ENCODE data around the gene CPAMD8. TPM values are rescaled to one million over a fixed set of nuclear protein-coding genes. Genes with fewer than 3 reads are reported as not detected.
"Not testable (repeated sequence)": the region's sequence is repeated elsewhere in the genome, so short reads cannot be mapped to it uniquely, and the experiment has no call there.

CPAMD8 gene
- total and polyA plus RNA-seq, 2 donors (not counting 1 experiment from before 2014, with no cell fraction given), result 1.1 to 2.7 TPM

DNA sequence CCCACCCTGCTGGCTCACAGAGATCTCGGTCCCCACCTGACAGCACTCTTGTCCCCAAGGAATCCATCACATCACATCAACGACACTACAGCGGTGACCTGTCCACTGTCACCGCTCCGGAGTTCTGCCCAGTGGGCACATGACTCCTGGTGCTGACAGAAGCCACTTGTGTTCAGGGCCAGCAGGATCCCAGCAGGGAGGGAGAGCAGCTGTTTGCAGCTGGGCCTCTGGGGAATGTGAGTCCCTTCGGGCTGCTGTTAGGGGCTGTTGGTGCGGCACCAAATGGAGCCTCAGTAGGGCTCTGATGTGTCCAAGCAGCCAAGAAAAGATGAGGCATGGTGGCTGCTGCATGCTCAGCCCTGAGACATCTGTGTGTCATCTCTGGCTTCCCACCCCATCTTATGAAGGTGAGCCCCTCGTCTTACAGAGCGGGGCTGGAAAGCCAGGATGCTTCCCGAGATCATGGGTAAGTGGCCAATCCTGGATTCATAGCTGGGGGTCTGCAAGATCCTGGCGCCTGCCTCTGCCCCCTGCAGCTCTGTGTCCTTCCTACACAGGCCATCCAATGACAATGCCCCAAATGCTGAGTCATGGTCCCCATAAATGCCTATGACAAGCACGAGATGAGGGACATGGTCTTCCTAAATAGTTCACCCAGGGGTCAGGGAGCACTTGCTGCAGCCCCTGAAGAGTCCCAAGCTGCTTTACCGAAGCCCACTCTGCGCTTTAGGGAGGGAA is 81.8 kb downstream of the CPAMD8 start:
- no peak for TF ChIP-seq EZH2 (IDR thresholded peaks at IDR 0.05; ENCODE audit: borderline replicate concordance, insufficient read depth, low read depth, low read length, poor library complexity, severe bottlenecking)
- TF ChIP-seq, protein P1, sequence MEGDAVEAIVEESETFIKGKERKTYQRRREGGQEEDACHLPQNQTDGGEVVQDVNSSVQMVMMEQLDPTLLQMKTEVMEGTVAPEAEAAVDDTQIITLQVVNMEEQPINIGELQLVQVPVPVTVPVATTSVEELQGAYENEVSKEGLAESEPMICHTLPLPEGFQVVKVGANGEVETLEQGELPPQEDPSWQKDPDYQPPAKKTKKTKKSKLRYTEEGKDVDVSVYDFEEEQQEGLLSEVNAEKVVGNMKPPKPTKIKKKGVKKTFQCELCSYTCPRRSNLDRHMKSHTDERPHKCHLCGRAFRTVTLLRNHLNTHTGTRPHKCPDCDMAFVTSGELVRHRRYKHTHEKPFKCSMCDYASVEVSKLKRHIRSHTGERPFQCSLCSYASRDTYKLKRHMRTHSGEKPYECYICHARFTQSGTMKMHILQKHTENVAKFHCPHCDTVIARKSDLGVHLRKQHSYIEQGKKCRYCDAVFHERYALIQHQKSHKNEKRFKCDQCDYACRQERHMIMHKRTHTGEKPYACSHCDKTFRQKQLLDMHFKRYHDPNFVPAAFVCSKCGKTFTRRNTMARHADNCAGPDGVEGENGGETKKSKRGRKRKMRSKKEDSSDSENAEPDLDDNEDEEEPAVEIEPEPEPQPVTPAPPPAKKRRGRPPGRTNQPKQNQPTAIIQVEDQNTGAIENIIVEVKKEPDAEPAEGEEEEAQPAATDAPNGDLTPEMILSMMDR (IDR thresholded peaks at IDR 0.05), result no peak
- Mint-ChIP-seq H3K4me1 (no peaks in the 10 kb centered on the region), H3K4me3 (no peak overlapping the region), H3K27me3 (peaks cover 4% of the 10 kb centered on the region), H3K9me3 (ENCODE audit: insufficient read depth) (no peaks in the 10 kb centered on the region), H3K27ac (no peak overlapping the region)
- CTCF ChIA-PET, result interaction anchor here (0.6 kb wide), 1 partner anchor 231 kb away, joined by 5 read pairs; no protein-coding TSS in a partner anchor
- DNase-seq (no peak), ATAC-seq (ENCODE audit: low read depth) (no peak)
- Histone ChIP-seq H3K4me3 (ENCODE audit: control extremely low read depth in 1 of 5, extremely low read depth in 1 of 5, insufficient read depth in 1 of 5, low read depth in 2 of 5, low read length in 4 of 5) (no peak overlapping the region), H3K79me2 (ENCODE audit: control insufficient read depth, insufficient read depth, low read length) (no peaks in the 10 kb centered on the region), H3K36me3 (replicated peaks in 1 of 2; ENCODE audit: control extremely low read depth in 1 of 2, control insufficient read depth in 1 of 2, extremely low read depth in 1 of 2, insufficient read depth in 2 of 2, low read length in 1 of 2) (no peaks in the 10 kb centered on the region), H4K20me1 (ENCODE audit: control insufficient read depth, insufficient read depth, low read length, poor library complexity, severe bottlenecking) (no peaks in the 10 kb centered on the region), H3K9me3 (ENCODE audit: control extremely low read depth in 1 of 3, control insufficient read depth in 2 of 3, insufficient read depth in 1 of 3, low read length in 2 of 3) (peaks cover 0 to 3% (median 0%) of the 10 kb centered on the region in 3 donors), H3K27me3 (replicated peaks in 1 of 4; ENCODE audit: control extremely low read depth in 1 of 4, control insufficient read depth in 3 of 4, insufficient read depth in 4 of 4, low read length in 3 of 4) (peaks cover 0 to 11% (median 0%) of the 10 kb centered on the region in 4 experiments), H3K9ac (ENCODE audit: low read length) (no peak overlapping the region), H2AFZ (ENCODE audit: insufficient read depth, low read depth, low read length, poor library complexity, severe bottlenecking) (no peak overlapping the region), H3K4me1 (ENCODE audit: control insufficient read depth in 2 of 2, insufficient read depth in 2 of 2, low read length in 2 of 2) (no peaks in the 10 kb centered on the region), H3K4me2 (replicated peaks; ENCODE audit: low read depth, low read length, poor library complexity, severe bottlenecking) (no peak overlapping the region), H3K27ac (ENCODE audit: low read length in 2 of 2) (no peak overlapping the region)
- POLR2A ChIA-PET, result no interaction called here
- 84% methylated on average over 14 of the region's 14 CpGs for WGBS (ENCODE audit: insufficient coverage)
- intact Hi-C loops (cut with micrococcal nuclease), result no loop called here

- Histone ChIP-seq H3K4me3 (ENCODE audit: control extremely low read depth in 1 of 5, extremely low read depth in 1 of 5, insufficient read depth in 1 of 5, low read depth in 2 of 5, low read length in 4 of 5) (no peak overlapping the region), H3K4me1 (ENCODE audit: control insufficient read depth in 2 of 2, insufficient read depth in 2 of 2, low read length in 2 of 2) (no peaks in the 10 kb centered on the region), H3K36me3 (replicated peaks in 1 of 2; ENCODE audit: control extremely low read depth in 1 of 2, control insufficient read depth in 1 of 2, extremely low read depth in 1 of 2, insufficient read depth in 2 of 2, low read length in 1 of 2) (no peaks in the 10 kb centered on the region), H3K27me3 (replicated peaks in 1 of 4; ENCODE audit: control extremely low read depth in 1 of 4, control insufficient read depth in 3 of 4, insufficient read depth in 4 of 4, low read length in 3 of 4) (peaks cover 0 to 5% (median 0%) of the 10 kb centered on the region in 4 experiments), H2AFZ (ENCODE audit: insufficient read depth, low read depth, low read length, poor library complexity, severe bottlenecking) (no peak overlapping the region), H3K4me2 (replicated peaks; ENCODE audit: low read depth, low read length, poor library complexity, severe bottlenecking) (no peak overlapping the region), H3K79me2 (ENCODE audit: control insufficient read depth, insufficient read depth, low read length) (no peaks in the 10 kb centered on the region), H4K20me1 (ENCODE audit: control insufficient read depth, insufficient read depth, low read length, poor library complexity, severe bottlenecking) (no peaks in the 10 kb centered on the region), H3K9ac (ENCODE audit: low read length) (no peak overlapping the region), H3K27ac (ENCODE audit: low read length in 2 of 2) (no peak overlapping the region), H3K9me3 (ENCODE audit: control extremely low read depth in 1 of 3, control insufficient read depth in 2 of 3, insufficient read depth in 1 of 3, low read length in 2 of 3) (no peaks in the 10 kb centered on the region)
- Mint-ChIP-seq H3K9me3 (ENCODE audit: insufficient read depth) (no peaks in the 10 kb centered on the region), H3K4me3 (no peak overlapping the region), H3K27me3 (no peaks in the 10 kb centered on the region), H3K4me1 (no peaks in the 10 kb centered on the region), H3K27ac (no peak overlapping the region)
- intact Hi-C loops (cut with micrococcal nuclease), result no loop called here
- POLR2A ChIA-PET, result no interaction called here
- CTCF ChIA-PET, result no interaction called here
- ATAC-seq (ENCODE audit: low read depth), result no peak
- no peak for TF ChIP-seq EZH2 (IDR thresholded peaks at IDR 0.05; ENCODE audit: borderline replicate concordance, insufficient read depth, low read depth, low read length, poor library complexity, severe bottlenecking)
- TF ChIP-seq, protein P1 (IDR thresholded peaks at IDR 0.05), result no peak
- WGBS (ENCODE audit: insufficient coverage), result 95% methylated on average over 8 of the region's 13 CpGs
- DNase-seq, result no peak
Measured at GRCh38 chr19:16943942-16944625, 82.5 kb downstream of the CPAMD8 start.

DNA sequence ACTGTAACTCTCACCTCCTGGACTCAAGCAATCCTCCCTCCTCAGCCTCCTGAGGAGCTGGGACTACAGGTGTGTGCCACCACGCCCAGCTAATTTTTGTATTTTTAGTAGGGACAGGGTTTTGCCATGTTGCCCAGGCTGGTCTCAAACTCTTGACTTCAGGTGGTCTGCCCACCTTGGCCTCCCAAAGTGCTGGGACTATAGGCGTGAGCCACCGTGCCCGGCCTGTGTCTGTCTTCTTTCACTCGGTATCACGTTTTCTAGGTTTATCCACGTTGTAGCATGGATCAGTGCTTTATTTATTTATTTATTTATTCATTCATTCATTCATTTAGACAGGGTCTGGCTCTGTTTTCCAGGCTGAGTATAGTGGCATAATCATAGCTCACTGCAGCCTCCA is 83.5 kb downstream of the CPAMD8 start:
- 89% methylated on average over 1 of the region's 7 CpGs for WGBS (ENCODE audit: insufficient coverage)
- H3K4me2 ChIP-seq (replicated peaks; ENCODE audit: low read depth, low read length, poor library complexity, severe bottlenecking); H3K9me3 ChIP-seq (ENCODE audit: control extremely low read depth in 1 of 3, control insufficient read depth in 2 of 3, insufficient read depth in 1 of 3, low read length in 2 of 3); H3K4me3 Mint-ChIP-seq; H3K4me1 ChIP-seq (ENCODE audit: control insufficient read depth in 2 of 2, insufficient read depth in 2 of 2, low read length in 2 of 2); H3K27ac Mint-ChIP-seq; intact Hi-C loops (cut with micrococcal nuclease); H3K9ac ChIP-seq (ENCODE audit: low read length); CTCF ChIA-PET; POLR2A ChIA-PET; DNase-seq; H3K79me2 ChIP-seq (ENCODE audit: control insufficient read depth, insufficient read depth, low read length); H3K9me3 Mint-ChIP-seq (ENCODE audit: insufficient read depth); H2AFZ ChIP-seq (ENCODE audit: insufficient read depth, low read depth, low read length, poor library complexity, severe bottlenecking); ATAC-seq (ENCODE audit: low read depth); H4K20me1 ChIP-seq (ENCODE audit: control insufficient read depth, insufficient read depth, low read length, poor library complexity, severe bottlenecking); H3K36me3 ChIP-seq (replicated peaks in 1 of 2; ENCODE audit: control extremely low read depth in 1 of 2, control insufficient read depth in 1 of 2, extremely low read depth in 1 of 2, insufficient read depth in 2 of 2, low read length in 1 of 2); H3K27ac ChIP-seq (ENCODE audit: low read length in 2 of 2); H3K4me1 Mint-ChIP-seq; H3K27me3 ChIP-seq (replicated peaks in 1 of 4; ENCODE audit: control extremely low read depth in 1 of 4, control insufficient read depth in 3 of 4, insufficient read depth in 4 of 4, low read length in 3 of 4); H3K27me3 Mint-ChIP-seq; H3K4me3 ChIP-seq (ENCODE audit: control extremely low read depth in 1 of 5, extremely low read depth in 1 of 5, insufficient read depth in 1 of 5, low read depth in 2 of 5, low read length in 4 of 5): not testable (repeated sequence)
